ENCODE results near the gene LRBA.

DNA sequence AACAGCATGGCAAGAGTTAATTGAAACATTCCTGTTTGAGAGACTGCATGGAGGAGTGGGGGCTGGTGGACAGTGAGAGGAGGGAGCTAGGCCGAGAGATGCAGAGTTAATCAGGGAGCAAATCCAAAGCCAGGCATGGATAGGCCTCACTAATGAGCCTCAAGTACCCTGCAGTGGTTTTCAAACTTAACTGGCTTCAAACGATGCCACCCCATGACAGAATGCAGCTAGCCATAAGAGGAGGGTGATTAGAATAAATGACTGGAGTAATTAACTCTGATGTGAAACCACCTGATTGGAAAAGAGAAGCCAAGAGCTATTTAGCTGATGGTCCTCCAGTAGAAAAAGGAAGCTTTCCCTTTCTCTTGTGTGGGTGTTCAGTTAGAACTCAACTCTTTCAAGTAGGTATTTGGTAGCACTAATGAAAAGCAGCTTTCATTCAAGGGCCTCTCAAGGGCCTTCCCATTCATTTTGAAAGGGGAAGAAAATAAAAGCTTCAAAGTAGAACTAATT is 648.5 kb downstream of the LRBA start:
- TF ChIP-seq, protein P1, sequence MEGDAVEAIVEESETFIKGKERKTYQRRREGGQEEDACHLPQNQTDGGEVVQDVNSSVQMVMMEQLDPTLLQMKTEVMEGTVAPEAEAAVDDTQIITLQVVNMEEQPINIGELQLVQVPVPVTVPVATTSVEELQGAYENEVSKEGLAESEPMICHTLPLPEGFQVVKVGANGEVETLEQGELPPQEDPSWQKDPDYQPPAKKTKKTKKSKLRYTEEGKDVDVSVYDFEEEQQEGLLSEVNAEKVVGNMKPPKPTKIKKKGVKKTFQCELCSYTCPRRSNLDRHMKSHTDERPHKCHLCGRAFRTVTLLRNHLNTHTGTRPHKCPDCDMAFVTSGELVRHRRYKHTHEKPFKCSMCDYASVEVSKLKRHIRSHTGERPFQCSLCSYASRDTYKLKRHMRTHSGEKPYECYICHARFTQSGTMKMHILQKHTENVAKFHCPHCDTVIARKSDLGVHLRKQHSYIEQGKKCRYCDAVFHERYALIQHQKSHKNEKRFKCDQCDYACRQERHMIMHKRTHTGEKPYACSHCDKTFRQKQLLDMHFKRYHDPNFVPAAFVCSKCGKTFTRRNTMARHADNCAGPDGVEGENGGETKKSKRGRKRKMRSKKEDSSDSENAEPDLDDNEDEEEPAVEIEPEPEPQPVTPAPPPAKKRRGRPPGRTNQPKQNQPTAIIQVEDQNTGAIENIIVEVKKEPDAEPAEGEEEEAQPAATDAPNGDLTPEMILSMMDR (conservative IDR thresholded peaks at IDR 0.05) = no peak
- TF ChIP-seq EZH2 (IDR thresholded peaks at IDR 0.05; ENCODE audit: low read depth) = no peak

Measured in PC-9 (cell line).